H1 (cell line): ENCODE data around the gene PRRC2C. TPM values are rescaled to one million over a fixed set of nuclear protein-coding genes. Genes with fewer than 3 reads are reported as not detected.

Experiments
- CTCF ChIA-PET: fragments of 300-600 bp; sonication (Branson Sonifier 250); formaldehyde crosslinking; loops from one replicate; lab custom pipeline; 2021; ENCODE audit not compliant: partially characterized antibody; lab: Charles Lee
- POLR2A ChIA-PET: fragments of 300-600 bp; sonication (Branson Sonifier 250); formaldehyde crosslinking; loops from one replicate; lab custom pipeline; 2021; ENCODE audit warnings: inconsistent platforms; ENCODE audit not compliant: partially characterized antibody; lab: Charles Lee
- DNase-seq, 2 experiments: peaks; one replicate each; pipeline versions ENCODE4 v3.0.0 to v3.0.0-alpha.2; 2010 to 2022; ENCODE audit warnings: low spot score in 2 of 2, low read depth in 1 of 2, mixed read lengths in 1 of 2
- FAIRE-seq: peaks from 2 replicates; lab custom pipeline; 2011; peaks lifted over from hg19 to GRCh38; lab: Jason Lieb, UNC
- H2AFZ ChIP-seq: 2 replicates; pipeline ENCODE4 v1.8.1; 2012; ENCODE audit warnings: low read length, inconsistent platforms
- H2AK5ac ChIP-seq: 2 replicates; pipeline ENCODE4 v1.6.1; 2013; ENCODE audit warnings: low read depth, low read length
- H2BK120ac ChIP-seq: replicated peaks from 2 replicates; pipeline ENCODE3; 2013; ENCODE audit warnings: low read depth, low read length, inconsistent platforms
- H2BK12ac ChIP-seq: 2 replicates; pipeline ENCODE4 v1.6.1; 2013; ENCODE audit warnings: low read depth, low read length
- H2BK15ac ChIP-seq: 2 replicates; pipeline ENCODE4 v1.6.1; 2013; ENCODE audit warnings: low read length
- H2BK20ac ChIP-seq: 2 replicates; pipeline ENCODE4 v1.6.1; 2013; ENCODE audit warnings: low read length
- H2BK5ac ChIP-seq: 2 replicates; pipeline ENCODE4 v1.6.1; 2013; ENCODE audit warnings: low read depth, low read length
- H3K14ac ChIP-seq: 2 replicates; pipeline ENCODE4 v1.6.1; 2013; ENCODE audit warnings: inconsistent platforms; ENCODE audit not compliant: insufficient read length
- H3K18ac ChIP-seq: 2 replicates; pipeline ENCODE4 v1.6.1; 2013; ENCODE audit warnings: low read length; ENCODE audit errors: extremely low read depth
- H3K23ac ChIP-seq: 2 replicates; pipeline ENCODE4 v1.6.1; 2013; ENCODE audit warnings: inconsistent platforms; ENCODE audit not compliant: insufficient read length
- H3K23me2 ChIP-seq: 2 replicates; pipeline ENCODE4 v1.6.1; 2013; ENCODE audit warnings: low read depth, low read length
- H3K27ac ChIP-seq: 2 replicates; pipeline ENCODE4 v1.6.1; 2011; ENCODE audit warnings: low read depth, low read length, inconsistent platforms
- H3K27me3 ChIP-seq, 4 experiments: replicated peaks in 1 of 4; 1 replicate in 1 of 4; 2 replicates in 3 of 4; pipeline versions ENCODE4 v1.6.1 to v1.8.1; 2011 to 2013; ENCODE audit warnings: low read length in 3 of 4, mild to moderate bottlenecking in 3 of 4, inconsistent platforms in 2 of 4, mixed read lengths in 2 of 4, moderate library complexity in 1 of 4; ENCODE audit not compliant: control insufficient read depth in 3 of 4, insufficient read depth in 3 of 4; ENCODE audit errors: extremely low read depth in 1 of 4
- H3K36me3 ChIP-seq, 4 experiments: 2 replicates each; pipeline versions ENCODE4 v1.6.1 to v1.8.1; 2011 to 2013; ENCODE audit warnings: mild to moderate bottlenecking in 4 of 4, low read length in 3 of 4, moderate library complexity in 2 of 4, control low read depth in 1 of 4, inconsistent platforms in 1 of 4; ENCODE audit not compliant: insufficient read depth in 4 of 4, control insufficient read depth in 2 of 4
- H3K4ac ChIP-seq: replicated peaks from 2 replicates; pipeline ENCODE3; 2013; ENCODE audit warnings: low read length, low read depth, mixed read lengths, inconsistent platforms; ENCODE audit not compliant: insufficient read length
- H3K4me1 ChIP-seq, 4 experiments: replicated peaks in 1 of 4; 1 replicate in 1 of 4; 2 replicates in 3 of 4; pipeline versions ENCODE4 v1.6.1 to v1.8.1; 2011 to 2013; ENCODE audit warnings: low read length in 3 of 4, inconsistent platforms in 2 of 4, mixed read lengths in 1 of 4; ENCODE audit not compliant: insufficient read depth in 4 of 4, control insufficient read depth in 3 of 4
- H3K4me2 ChIP-seq, 2 experiments: 2 replicates each; pipeline versions ENCODE4 v1.6.1 to v1.8.1; 2011 to 2013; ENCODE audit warnings: low read depth in 2 of 2, low read length in 2 of 2, control low read depth in 1 of 2, inconsistent platforms in 1 of 2, mild to moderate bottlenecking in 1 of 2; ENCODE audit not compliant: insufficient read depth in 1 of 2
- H3K4me3 ChIP-seq, 4 experiments: fragments of 200-600, 300-600 bp in 1 of 4; sonication (generic), shearing (Covaris generic), sonication (Bioruptor Twin) in 1 of 4; 2 replicates each; pipeline versions ENCODE4 v1.5.1 to v1.8.1; 2011 to 2016; ENCODE audit warnings: low read length in 4 of 4, low read depth in 3 of 4, control low read depth in 2 of 4, inconsistent platforms in 2 of 4, mild to moderate bottlenecking in 2 of 4, mixed read lengths in 1 of 4, moderate library complexity in 1 of 4; ENCODE audit not compliant: insufficient read depth in 2 of 4; ENCODE audit errors: extremely low read depth in 1 of 4
- H3K56ac ChIP-seq: replicated peaks from 2 replicates; pipeline ENCODE3; 2013; ENCODE audit warnings: low read depth, mild to moderate bottlenecking, mixed read lengths, low read length, inconsistent platforms; ENCODE audit not compliant: insufficient read length
- H3K79me1 ChIP-seq: 2 replicates; pipeline ENCODE4 v1.6.1; 2013; ENCODE audit warnings: low read depth, low read length, control low read depth
- H3K79me2 ChIP-seq, 2 experiments: 2 replicates each; pipeline versions ENCODE4 v1.6.1 to v1.8.1; 2012 to 2013; ENCODE audit warnings: low read length in 2 of 2, mild to moderate bottlenecking in 2 of 2, inconsistent platforms in 1 of 2; ENCODE audit not compliant: insufficient read depth in 2 of 2, control insufficient read depth in 1 of 2
- H3K9ac ChIP-seq, 4 experiments: replicated peaks in 1 of 4; 1 replicate in 1 of 4; 2 replicates in 3 of 4; pipeline versions ENCODE4 v1.6.1 to v1.8.1; 2011 to 2013; ENCODE audit warnings: low read depth in 3 of 4, low read length in 3 of 4, control low read depth in 2 of 4, mild to moderate bottlenecking in 2 of 4, moderate library complexity in 2 of 4, inconsistent platforms in 1 of 4; ENCODE audit errors: extremely low read depth in 1 of 4
- H3K9me3 ChIP-seq, 2 experiments: 2 replicates each; pipeline versions ENCODE4 v1.6.1 to v1.8.1; 2012 to 2013; ENCODE audit warnings: mild to moderate bottlenecking in 2 of 2, moderate library complexity in 2 of 2, control low read depth in 1 of 2, inconsistent platforms in 1 of 2, low read depth in 1 of 2, low read length in 1 of 2, mixed read lengths in 1 of 2; ENCODE audit not compliant: insufficient read depth in 2 of 2
- H4K20me1 ChIP-seq, 2 experiments: replicated peaks in 1 of 2; 2 replicates each; pipeline versions ENCODE3 to v1.8.1; 2011 to 2013; ENCODE audit warnings: inconsistent platforms in 2 of 2, low read length in 2 of 2, mild to moderate bottlenecking in 1 of 2; ENCODE audit not compliant: insufficient read depth in 2 of 2, control insufficient read depth in 1 of 2
- H4K5ac ChIP-seq: 2 replicates; pipeline ENCODE4 v1.6.1; 2013; ENCODE audit warnings: low read length, low read depth, mixed read lengths, inconsistent platforms; ENCODE audit not compliant: insufficient read length
- H4K8ac ChIP-seq: 2 replicates; pipeline ENCODE4 v1.8.0; 2013; ENCODE audit warnings: mild to moderate bottlenecking, moderate library complexity, low read length, inconsistent platforms; ENCODE audit not compliant: insufficient read depth; ENCODE audit errors: extremely low read depth
- H4K91ac ChIP-seq: replicated peaks from 2 replicates; pipeline ENCODE3; 2013; ENCODE audit warnings: low read length, mixed read lengths, inconsistent platforms; ENCODE audit not compliant: insufficient read length
- CHD2 ChIP-seq: IDR thresholded peaks from 2 replicates; pipeline ENCODE4 v1.6.1; 2012; ENCODE audit warnings: low read length, improper control_type of control experiment
- KDM4A ChIP-seq: IDR thresholded peaks from one replicate; pipeline ENCODE4 v1.7.1; 2012; ENCODE audit warnings: low read depth, mild to moderate bottlenecking, moderate library complexity, low read length, inconsistent platforms; ENCODE audit not compliant: severe bottlenecking
- MAX ChIP-seq: IDR thresholded peaks from 2 replicates; pipeline ENCODE4 v1.6.1; 2012; ENCODE audit warnings: inconsistent platforms
- SIX5 ChIP-seq: IDR thresholded peaks from 2 replicates; pipeline ENCODE4 v1.6.1; 2011; ENCODE audit warnings: mild to moderate bottlenecking, low read depth, low read length
- TAF1 ChIP-seq: IDR thresholded peaks from 2 replicates; pipeline ENCODE4 v1.6.1; 2011; ENCODE audit warnings: mild to moderate bottlenecking, low read depth, low read length
- WGBS, 2 experiments: shearing (Covaris generic) in 1 of 2; methylation state at CpG; one replicate each; pipeline versions ENCODE4 v1.1.6 to v1.1.7; 2013 to 2015; ENCODE audit warnings: low lambda C conversion rate in 2 of 2, mixed read lengths in 2 of 2, inconsistent platforms in 1 of 2, low coverage in 1 of 2, missing lambda C conversion rate in 1 of 2; ENCODE audit not compliant: insufficient replicate concordance in 2 of 2, insufficient coverage in 1 of 2, insufficient read length in 1 of 2; ENCODE audit errors: extremely low coverage in 1 of 2, missing lambda C conversion rate in 1 of 2; 5-methylcytosine and 5-hydroxymethylcytosine counted together
- polyA plus RNA-seq, 7 experiments: library from polyadenylated mRNA; depleted of rRNA in 3 of 7; stranded (reverse) in 5 of 7; unstranded in 2 of 7; fragments of >200 nt in 5 of 7; fragments of 200-250 nt in 2 of 7; gene quantifications; 1 replicate in 5 of 7; 2 replicates in 1 of 7; 4 replicates in 1 of 7; pipeline versions ENCODE4 v1.2.1 to v1.2.3, GENCODE V29; 2011 to 2013; ENCODE audit warnings: missing spikeins in 2 of 7, mixed read lengths in 2 of 7
- total RNA-seq: library from RNA; stranded (reverse); fragmentation: NEBNext Ultra II Directional; extraction: Animal tissue kit (Norgen Biotek cat#: 25700); gene quantifications from 2 replicates; pipeline ENCODE4 v1.2.1, GENCODE V29; 2021

Gene PRRC2C
- total and polyA plus RNA-seq, 2 of the 8 experiments (the other 6 are each of a cell fraction or from before 2014, with no cell fraction given): 125 to 264 TPM

GRCh38 chr1:171625225-171625624 lies 139.9 kb downstream of the PRRC2C start:
- no peak overlapping the region for H4K8ac ChIP-seq
- no peak for FAIRE-seq
- POLR2A ChIA-PET: interaction anchor here (1.1 to 1.7 kb wide), 3 partner anchors 8 to 156 kb away, joined by 3 to 4 read pairs (median 3); partner anchors contain the start of gene METTL13
- TF ChIP-seq MAX (no peak), CHD2 (no peak), KDM4A (no peak), TAF1 (no peak), SIX5 (no peak)

More at GRCh38 chr1:171625225-171625624, 139.9 kb downstream of the PRRC2C start:
- no peak overlapping the region for H3K14ac ChIP-seq
- no peak overlapping the region for H2AFZ ChIP-seq
- H2BK120ac ChIP-seq: no peak overlapping the region
- H3K23ac ChIP-seq: no peak overlapping the region
- H4K5ac ChIP-seq: no peak overlapping the region
- no peak overlapping the region for H4K91ac ChIP-seq
- H2BK12ac ChIP-seq: no peak overlapping the region
- 86% methylated on average over 1 of the region's 1 CpG; no CpG with 5 or more reads in 1 of the 2 experiments for WGBS, 2 experiments
- no peak overlapping the region for H2AK5ac ChIP-seq
- no peak overlapping the region for H3K9ac ChIP-seq
- H3K4me1 ChIP-seq: peaks cover 0 to 5% (median 2%) of the 10 kb centered on the region in 4 experiments; a peak in 1 of 7 replicates
- no peaks in the 10 kb centered on the region for H3K9me3 ChIP-seq
- H2BK5ac ChIP-seq: no peak overlapping the region
- no peak overlapping the region for H3K27ac ChIP-seq
- H3K79me2 ChIP-seq: no peaks in the 10 kb centered on the region
- no peak overlapping the region for H3K4me2 ChIP-seq
- H2BK15ac ChIP-seq: no peak overlapping the region
- no peaks in the 10 kb centered on the region for H3K79me1 ChIP-seq
- H3K23me2 ChIP-seq: no peaks in the 10 kb centered on the region
- no peak overlapping the region for H3K4me3 ChIP-seq
- no peak overlapping the region for H2BK20ac ChIP-seq
- H3K27me3 ChIP-seq: no peaks in the 10 kb centered on the region
- no peaks in the 10 kb centered on the region for H3K36me3 ChIP-seq
- CTCF ChIA-PET: interaction anchor here (0.7 to 6.8 kb wide), 4 partner anchors 20 to 543 kb away, joined by 3 to 42 read pairs (median 6); no protein-coding TSS in a partner anchor
- H3K56ac ChIP-seq: no peak overlapping the region
- H3K18ac ChIP-seq: no peak overlapping the region
- no peaks in the 10 kb centered on the region for H4K20me1 ChIP-seq
- no peak for DNase-seq
- no peak overlapping the region for H3K4ac ChIP-seq
